ENCODE results near the gene USP5.

USP5 gene

GRCh38 chr12:6840330-6840729 is 11.6 kb upstream of the USP5 start:
- ATAC-seq (no peak), DNase-seq (no peak)

GRCh38 chr12:6840761-6841515 is 11.0 kb upstream of the USP5 start, which contains the start of gene GNB3:
GNB3 (plus strand) TSS chr12:6840925; CDS start chr12:6841288, 363 bp downstream.
- ATAC-seq = no peak
- DNase-seq = no peak

GRCh38 chr12:6842075-6842474 is 9.9 kb upstream of the USP5 start:
- no peak for DNase-seq
- ATAC-seq = no peak

GRCh38 chr12:6843118-6843902 is 8.6 kb upstream of the USP5 start:
- no peak for ATAC-seq

DNA sequence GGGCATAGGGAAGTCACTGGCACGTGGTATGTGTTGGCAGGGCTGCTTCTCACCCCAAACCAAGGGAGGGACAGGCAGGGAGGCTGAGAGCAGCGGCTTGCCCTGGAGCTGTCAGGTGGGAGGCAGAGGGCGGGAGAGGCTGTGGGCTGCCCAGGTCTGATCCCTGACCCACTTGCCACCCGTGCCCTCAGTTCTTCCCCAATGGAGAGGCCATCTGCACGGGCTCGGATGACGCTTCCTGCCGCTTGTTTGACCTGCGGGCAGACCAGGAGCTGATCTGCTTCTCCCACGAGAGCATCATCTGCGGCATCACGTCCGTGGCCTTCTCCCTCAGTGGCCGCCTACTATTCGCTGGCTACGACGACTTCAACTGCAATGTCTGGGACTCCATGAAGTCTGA is 6.6 kb upstream of the USP5 start:
- no peak for ATAC-seq
- DNase-seq = no peak

More at GRCh38 chr12:6843118-6843902, 8.6 kb upstream of the USP5 start:
- no peak for DNase-seq

DNA sequence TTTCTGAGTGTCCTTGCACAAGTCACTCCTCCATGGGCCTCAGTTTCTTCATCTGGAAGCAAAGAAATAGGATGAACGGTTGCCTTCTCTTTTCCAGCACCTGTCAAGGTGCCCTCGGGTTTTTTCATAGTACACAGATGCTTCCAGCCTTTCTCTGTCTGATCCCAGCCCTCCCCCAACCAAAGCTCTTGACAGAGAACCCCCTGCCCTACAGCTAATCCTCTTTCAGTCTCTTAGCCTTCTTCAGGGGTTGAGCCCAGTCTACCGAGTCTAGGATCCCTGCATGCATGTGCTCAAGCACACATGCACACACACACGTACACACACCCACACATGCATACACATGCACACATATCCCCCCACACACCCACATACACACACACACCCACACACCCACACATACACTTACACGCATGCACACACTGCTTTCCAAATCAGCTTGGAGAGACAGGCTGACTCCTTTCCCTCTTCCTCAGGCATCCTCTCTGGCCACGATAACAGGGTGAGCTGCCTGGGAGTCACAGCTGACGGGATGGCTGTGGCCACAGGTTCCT is 5.6 kb upstream of the USP5 start:
- no peak for ATAC-seq
- no peak for DNase-seq

DNA sequence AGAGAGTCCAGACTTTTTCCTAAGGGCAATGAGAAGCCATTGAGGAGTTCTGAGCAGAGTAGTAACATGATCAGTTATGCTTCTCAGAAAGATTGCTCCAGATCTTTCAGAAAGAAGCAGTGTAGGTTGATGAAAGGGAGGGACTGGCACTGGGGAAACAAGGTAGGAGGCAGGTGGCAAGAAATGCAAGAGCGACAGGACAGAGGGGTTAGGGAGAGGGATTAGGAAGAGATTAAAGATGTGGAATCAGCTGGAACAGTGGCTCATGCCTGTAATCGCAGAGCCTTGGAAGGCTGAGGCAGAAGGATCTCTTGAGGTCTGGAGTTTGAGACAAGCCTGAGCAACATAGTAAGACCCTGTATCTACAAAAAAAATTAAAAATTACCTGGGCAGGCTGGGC is 4.3 kb upstream of the USP5 start:
- DNase-seq = no peak
- no peak for ATAC-seq

- DNase-seq (no peak), ATAC-seq (no peak)
Observed at GRCh38 chr12:6849427-6849826, 2.5 kb upstream of the USP5 start.

DNA sequence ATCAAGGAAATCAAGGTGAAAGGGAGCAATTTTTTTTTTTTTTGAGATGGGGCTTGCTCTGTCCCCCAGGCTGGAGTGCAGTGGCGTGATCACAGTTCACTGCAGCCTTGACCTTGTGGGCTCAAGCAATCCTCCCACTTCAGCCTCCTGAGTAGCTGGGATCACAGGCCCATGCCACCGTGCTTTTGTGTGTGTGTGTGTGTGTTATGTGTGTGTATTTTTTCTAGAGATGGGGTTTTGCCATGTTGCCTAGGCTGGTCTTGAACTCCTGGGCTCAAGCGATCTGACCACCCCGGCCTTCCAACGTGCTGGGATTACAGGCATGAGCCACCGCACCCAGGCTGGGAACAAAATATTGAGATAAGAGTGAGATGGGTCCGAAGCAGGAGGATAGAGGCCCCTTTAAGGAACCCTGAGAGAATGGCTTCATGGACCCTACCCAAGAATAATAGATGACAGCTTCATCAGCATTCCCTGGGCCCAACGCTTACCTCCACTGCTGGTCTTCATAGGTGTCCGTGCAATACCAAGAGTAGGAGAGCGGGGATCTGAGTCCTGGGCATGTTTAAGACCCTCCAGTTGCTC is 1.9 kb upstream of the USP5 start:
- DNase-seq = no peak

GRCh38 chr12:6850796-6851152 is 1.2 kb upstream of the USP5 start:
- no peak for ATAC-seq
- no peak for DNase-seq

More for the DNA sequence above, 1.9 kb upstream of the USP5 start:
- no peak for ATAC-seq

DNA sequence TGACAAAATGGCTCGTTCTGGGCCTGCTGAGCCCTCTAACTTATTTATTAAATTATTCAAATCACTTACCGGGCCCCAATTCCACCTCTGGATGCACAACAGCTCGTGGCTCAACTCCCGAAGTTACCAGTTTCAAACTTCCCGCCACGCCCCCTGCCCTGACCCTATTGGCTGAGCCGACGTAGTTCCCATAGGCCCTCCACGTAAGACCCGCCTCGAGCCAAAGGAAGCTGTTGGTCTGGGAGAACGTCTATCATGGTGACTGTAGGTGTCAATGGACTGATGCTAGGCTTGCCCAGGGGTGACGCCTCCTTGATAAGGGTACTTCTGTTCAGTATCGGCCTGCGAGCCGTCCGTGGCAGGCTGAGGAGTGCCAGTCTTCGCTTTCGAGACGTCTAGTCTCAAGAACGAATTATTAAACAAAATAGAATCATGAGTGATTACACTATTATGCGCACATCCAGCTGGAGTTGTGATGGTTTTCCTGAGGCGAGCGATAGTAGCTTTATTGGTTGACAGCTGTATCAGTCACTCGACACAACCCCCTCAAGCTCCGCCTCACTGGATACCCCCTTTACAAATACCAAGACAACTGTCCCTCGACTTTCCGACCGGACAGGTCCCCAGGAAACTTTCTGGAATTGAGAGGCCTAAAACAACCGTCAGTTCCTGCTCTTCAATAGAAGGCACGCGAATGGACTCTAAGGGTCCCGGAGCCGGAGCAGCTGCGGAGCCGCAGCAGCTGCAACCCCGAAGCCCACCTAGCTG is 613 bp upstream of the USP5 start, which contains the start of gene CDCA3:
Gene CDCA3 (minus strand): TSS at position 134 of the 768 bp plus-strand sequence. CDS start 334 bp downstream, outside the sequence.
- ATAC-seq (peak; percentile 60), DNase-seq (peak; percentile 97)

DNA sequence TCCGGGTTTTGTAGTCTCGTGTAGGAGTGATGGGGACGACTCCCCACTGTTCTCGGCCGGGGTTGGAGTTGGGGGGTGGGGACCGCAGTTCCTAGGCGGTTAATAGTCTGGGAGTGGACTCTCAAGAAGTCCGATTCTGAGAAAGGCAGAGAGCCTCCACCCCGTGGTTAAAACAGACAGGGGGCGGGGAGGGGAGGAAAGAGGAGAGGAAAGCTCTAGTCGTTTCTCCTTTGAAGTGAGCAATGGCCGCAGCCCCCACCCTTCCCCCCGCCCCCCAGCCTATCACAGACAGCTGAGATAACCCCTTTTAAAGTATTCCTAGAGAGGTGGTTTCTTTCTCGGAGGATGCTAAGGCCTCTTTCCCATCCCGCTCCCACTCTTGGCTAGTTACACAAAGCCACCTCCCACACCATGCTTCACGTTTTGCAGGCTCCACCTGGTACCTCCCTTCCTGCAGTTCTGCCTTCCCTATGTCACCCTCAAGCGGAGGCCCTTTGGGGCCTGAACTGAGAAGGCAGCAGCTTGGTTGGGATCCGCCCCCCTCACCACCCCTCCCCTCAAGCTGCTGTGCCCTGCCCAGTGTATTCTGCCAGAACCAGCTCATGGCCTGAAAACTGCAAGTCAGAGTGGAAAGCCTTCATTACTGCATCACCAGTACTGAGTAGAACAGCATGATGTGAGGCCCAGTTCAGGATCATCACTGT is 853 bp downstream of the USP5 start:
- peak; percentile 5 for ATAC-seq
- peak; percentile 72 for DNase-seq

DNA sequence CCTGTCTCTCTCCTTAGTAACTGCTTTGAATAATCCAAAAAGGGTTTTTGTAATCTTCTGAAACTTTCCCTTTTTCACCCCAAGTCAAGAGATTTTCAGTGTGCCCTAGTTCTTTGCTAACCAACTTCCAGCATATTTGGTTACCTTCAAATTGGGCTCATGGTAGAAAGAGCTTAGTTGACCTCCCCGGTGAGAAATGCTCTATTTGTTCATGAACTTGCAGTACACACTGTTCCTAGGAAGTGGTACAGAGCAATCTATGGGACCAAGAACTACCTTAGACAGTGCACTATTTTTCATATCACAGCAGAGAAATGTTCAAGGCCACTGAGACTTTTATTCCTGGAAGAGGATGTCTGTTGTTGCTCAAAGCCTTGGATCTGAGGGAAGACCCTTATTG is 1.7 kb downstream of the USP5 start:
- ATAC-seq (no peak), DNase-seq (no peak)

- ATAC-seq = no peak
- DNase-seq = no peak
Observed at GRCh38 chr12:6854036-6854435, 2.1 kb downstream of the USP5 start.

GRCh38 chr12:6855322-6855721 is 3.4 kb downstream of the USP5 start:
- no peak for DNase-seq
- no peak for ATAC-seq

DNA sequence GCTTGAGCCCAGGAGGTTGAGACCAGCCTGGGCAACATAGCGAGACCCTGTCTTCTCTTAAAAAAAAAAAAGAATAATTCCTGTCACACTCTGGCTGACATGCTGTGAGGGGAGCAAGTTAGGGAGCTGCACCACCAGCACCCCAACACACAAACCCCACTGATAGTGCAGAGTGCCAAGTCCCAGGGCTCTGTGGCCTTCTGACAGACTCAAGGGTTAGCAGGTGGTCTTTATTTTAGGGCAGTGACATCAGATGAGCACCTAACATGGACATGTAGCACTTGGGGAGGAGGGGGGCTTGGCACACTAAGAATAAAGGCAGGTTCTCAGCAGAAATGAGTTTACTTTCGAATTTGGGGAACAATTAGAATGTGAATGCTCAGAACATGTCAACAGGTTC is 6.8 kb downstream of the USP5 start:
- no peak for ATAC-seq
- DNase-seq = no peak

- DNase-seq = no peak
- ATAC-seq = no peak
Observed at GRCh38 chr12:6860116-6860515, 8.2 kb downstream of the USP5 start.

DNA sequence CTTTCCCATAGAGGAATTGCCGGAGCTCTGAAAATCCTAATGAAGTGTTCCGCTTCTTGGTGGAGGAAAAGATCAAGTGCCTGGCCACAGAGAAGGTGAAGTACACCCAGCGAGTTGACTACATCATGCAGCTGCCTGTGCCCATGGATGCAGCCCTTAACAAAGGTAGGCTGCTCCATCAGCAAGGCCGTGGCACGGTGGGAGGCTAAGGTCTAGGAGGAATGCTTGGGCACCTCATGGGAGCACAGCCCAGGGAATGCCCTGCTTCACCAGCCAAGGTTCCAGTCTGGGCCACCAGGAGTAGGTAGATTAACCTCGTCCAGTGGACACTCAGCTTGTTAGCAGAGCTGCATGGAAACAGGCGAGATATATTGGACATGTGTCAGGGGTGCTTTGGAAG is 9.0 kb downstream of the USP5 start:
- ATAC-seq = no peak

DNA sequence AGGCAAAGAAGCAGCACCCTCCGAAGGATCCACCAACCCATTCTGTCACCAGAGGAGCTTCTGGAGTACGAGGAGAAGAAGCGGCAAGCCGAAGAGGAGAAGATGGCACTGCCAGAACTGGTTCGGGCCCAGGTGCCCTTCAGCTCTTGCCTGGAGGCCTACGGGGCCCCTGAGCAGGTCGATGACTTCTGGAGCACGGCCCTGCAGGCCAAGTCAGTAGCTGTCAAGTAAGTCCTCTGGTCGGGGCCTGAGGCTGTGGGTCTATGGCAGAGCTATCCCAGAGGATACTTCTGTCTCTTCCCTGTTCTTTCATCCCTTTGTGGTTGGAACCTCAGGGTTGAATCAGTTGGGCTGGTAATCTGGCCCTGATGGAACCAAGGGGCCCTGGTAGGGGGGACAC is 9.4 kb downstream of the USP5 start:
- DNase-seq (no peak), ATAC-seq (no peak)

More for the DNA sequence above, 9.0 kb downstream of the USP5 start:
- DNase-seq = no peak

DNA sequence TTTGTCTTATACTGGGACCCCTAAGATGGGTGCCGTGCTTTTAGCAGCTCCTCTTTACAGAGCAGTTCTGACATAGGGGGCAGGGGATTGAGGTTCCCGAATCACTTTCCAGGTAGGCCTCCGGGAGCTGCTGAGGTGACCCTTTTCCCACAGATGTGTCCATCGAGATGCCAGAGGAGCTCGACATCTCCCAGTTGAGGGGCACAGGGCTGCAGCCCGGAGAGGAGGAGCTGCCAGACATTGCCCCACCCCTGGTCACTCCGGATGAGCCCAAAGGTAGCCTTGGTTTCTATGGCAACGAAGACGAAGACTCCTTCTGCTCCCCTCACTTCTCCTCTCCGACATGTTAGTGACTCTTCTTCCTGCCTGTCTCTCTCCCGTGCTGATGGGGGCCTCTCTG is 11.1 kb downstream of the USP5 start:
- ATAC-seq = no peak
- DNase-seq = no peak

DNA sequence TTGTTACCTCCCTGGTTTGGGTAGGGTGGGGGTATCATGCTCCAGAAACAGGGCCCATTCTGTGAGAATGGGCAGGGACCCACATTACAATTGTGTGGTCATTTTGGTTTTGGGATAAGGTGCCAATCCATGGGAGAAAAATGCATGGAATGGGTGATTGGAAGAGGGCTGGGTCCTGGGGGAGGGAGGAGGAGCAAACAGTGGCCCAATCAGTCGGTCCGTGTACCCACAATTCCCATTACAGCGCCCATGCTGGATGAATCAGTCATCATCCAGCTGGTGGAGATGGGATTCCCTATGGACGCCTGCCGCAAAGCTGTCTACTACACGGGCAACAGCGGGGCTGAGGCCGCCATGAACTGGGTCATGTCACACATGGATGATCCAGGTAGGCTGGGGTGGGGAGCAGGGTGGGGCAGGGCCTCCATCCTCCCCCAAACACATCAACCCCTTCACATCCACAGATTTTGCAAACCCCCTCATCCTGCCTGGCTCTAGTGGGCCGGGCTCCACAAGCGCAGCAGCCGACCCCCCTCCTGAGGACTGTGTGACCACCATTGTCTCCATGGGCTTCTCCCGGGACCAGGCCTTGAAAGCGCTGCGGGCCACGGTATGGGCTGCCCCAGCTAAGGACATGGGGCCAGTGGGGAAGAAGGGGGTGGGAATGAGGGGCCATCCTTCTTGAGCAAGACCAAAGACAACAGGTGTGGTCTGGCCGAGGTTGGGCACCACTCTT is 11.8 kb downstream of the USP5 start:
- DNase-seq (no peak), ATAC-seq (no peak)

Data from stimulated activated naive CD8-positive, alpha-beta T cell treated with anti-CD3 and anti-CD28 coated beads, Interleukin-15, Interleukin-2, amounts not matched to agents 100 U/mL and 50 U/mL, for 24 hours (primary cell).